Epithelial cell of prostate (primary cell): Measurements from ENCODE around the gene MED29.
"Not testable (repeated sequence)": the region's sequence is repeated elsewhere in the genome, so short reads cannot be mapped to it uniquely, and the experiment has no call there.

Experiments used
- DNase-seq: peaks from one replicate; pipeline ENCODE4 v3.0.0-alpha.2; 2011; ENCODE audit warnings: low read depth, low spot score
- H3K27ac ChIP-seq: fragments of 450-650 bp; 2 replicates; pipeline ENCODE4 v1.5.1; 2017; ENCODE audit warnings: mild to moderate bottlenecking

MED29 gene

GRCh38 chr19:39369200-39369599 lies 22.0 kb upstream of the MED29 start:
- peak overlapping the region; percentile 78 for H3K27ac ChIP-seq
- DNase-seq = no peak

GRCh38 chr19:39370735-39371134 lies 20.4 kb upstream of the MED29 start:
- H3K27ac ChIP-seq = peak overlapping the region; percentile 78
- peak; percentile 18 for DNase-seq

GRCh38 chr19:39372047-39372802 lies 19.0 kb upstream of the MED29 start:
- peak overlapping the region; percentile 37 for H3K27ac ChIP-seq
- no peak for DNase-seq

- H3K27ac ChIP-seq = peak overlapping the region; percentile 37
- no peak for DNase-seq
Observed at GRCh38 chr19:39372941-39373340, 18.2 kb upstream of the MED29 start.

GRCh38 chr19:39375929-39376328 lies 15.2 kb upstream of the MED29 start:
- no peak for DNase-seq

GRCh38 chr19:39377373-39378362 lies 13.5 kb upstream of the MED29 start:
- DNase-seq = no peak
- H3K27ac ChIP-seq = no peak overlapping the region

More at GRCh38 chr19:39375929-39376328, 15.2 kb upstream of the MED29 start:
- H3K27ac ChIP-seq = no peak overlapping the region

- DNase-seq, H3K27ac ChIP-seq: not testable (repeated sequence)
Observed at GRCh38 chr19:39379366-39379765, 11.8 kb upstream of the MED29 start.

GRCh38 chr19:39379865-39380396 lies 11.2 kb upstream of the MED29 start:
- H3K27ac ChIP-seq = no peak overlapping the region
- no peak for DNase-seq

- no peak overlapping the region for H3K27ac ChIP-seq
- DNase-seq = no peak
Observed at GRCh38 chr19:39380521-39381502, 10.4 kb upstream of the MED29 start.

- no peak for DNase-seq
Observed at GRCh38 chr19:39381910-39382611, 9.1 kb upstream of the MED29 start.

GRCh38 chr19:39382991-39383828 lies 8.0 kb upstream of the MED29 start:
- H3K27ac ChIP-seq = peak overlapping the region; percentile 32
- no peak for DNase-seq

More at GRCh38 chr19:39381910-39382611, 9.1 kb upstream of the MED29 start:
- peak overlapping the region; percentile 32 for H3K27ac ChIP-seq

GRCh38 chr19:39384839-39385568 lies 6.2 kb upstream of the MED29 start:
- no peak for DNase-seq
- H3K27ac ChIP-seq = no peak overlapping the region

- no peak for DNase-seq
- H3K27ac ChIP-seq = no peak overlapping the region
Observed at GRCh38 chr19:39385629-39386411, 5.4 kb upstream of the MED29 start.

- DNase-seq = no peak
- no peak overlapping the region for H3K27ac ChIP-seq
Observed at GRCh38 chr19:39386557-39386956, 4.6 kb upstream of the MED29 start.

GRCh38 chr19:39388657-39389056 lies 2.5 kb upstream of the MED29 start:
- H3K27ac ChIP-seq = no peak overlapping the region
- DNase-seq = no peak

- peak overlapping the region; percentile 92 for H3K27ac ChIP-seq
- no peak for DNase-seq
Observed at GRCh38 chr19:39389631-39390414, 1.4 kb upstream of the MED29 start.
